HG02571 (cell line): ENCODE results near the gene HDAC7.
A peak's percentile ranks its signal among the peaks of the same experiment; 100 is the strongest.

Experiments
- ATAC-seq: cut with Tn5 transposase; IDR thresholded peaks from one replicate; pipeline ENCODE4 v1.9.1; 2021; ENCODE audit warnings: mild to moderate bottlenecking, moderate library complexity; ENCODE audit not compliant: unreplicated experiment

Gene HDAC7

DNA sequence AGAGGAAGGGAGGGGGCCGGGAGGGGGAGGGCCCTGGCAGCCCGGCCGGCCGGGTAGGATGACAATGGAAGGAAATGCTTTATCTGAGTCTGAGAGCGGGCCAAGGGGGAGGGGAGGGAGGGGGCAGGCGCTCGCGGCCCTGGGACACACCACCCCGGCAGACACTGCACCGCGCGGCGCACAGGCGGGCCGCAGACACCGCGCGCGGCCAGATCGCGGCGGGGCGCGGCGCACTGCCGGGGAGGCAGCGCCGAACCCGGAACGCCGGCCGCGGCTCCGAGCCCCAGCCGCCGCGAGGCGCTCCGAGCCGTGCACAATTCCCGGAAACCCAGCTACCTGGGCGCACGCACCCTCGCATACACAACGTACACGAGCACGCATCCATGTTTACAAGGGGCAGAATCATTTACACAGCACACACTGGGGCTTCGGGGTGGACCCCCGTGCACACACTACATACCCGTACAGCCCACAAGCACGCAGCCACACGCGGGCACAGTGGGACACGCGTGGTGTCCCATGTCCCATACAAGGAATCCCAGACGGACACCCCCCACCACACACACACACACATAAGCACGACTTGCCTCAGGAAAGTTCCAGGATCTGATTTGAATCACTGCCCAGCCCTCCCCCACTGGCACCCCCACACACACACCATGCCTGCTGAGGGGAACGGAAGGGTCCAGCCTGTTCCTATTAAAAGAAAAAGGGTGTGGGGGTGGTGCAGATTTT, at the start of gene HDAC7:
Gene HDAC7 (minus strand): TSS at position 8 of the 735 bp plus-strand sequence. CDS start 118 bp downstream, outside the sequence.
- peak; percentile 35 for ATAC-seq

DNA sequence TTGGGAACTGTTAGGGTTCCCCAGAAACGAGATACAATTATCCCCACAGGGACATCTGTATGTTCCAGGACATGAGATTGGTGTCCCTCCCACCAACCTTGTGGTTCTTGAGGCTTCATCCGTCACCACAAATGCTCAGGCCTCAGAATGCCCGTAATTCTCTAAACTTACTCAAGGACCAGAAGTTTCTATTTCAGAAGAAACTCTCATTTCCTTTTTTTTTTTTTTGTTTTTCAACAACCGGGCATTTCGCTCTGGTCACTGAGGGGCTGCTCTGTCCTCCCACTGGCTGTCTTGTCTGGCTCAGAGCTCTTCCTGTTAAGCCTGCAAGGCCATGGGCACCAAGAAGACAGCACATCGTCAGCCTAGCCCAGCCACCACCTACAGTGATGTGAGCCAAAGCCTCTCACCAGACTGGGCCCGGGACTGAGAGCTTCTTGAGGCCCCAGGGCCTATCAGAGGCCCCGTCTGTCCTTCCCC, 48.9 kb upstream of the HDAC7 start:
- peak; percentile 63 for ATAC-seq

DNA sequence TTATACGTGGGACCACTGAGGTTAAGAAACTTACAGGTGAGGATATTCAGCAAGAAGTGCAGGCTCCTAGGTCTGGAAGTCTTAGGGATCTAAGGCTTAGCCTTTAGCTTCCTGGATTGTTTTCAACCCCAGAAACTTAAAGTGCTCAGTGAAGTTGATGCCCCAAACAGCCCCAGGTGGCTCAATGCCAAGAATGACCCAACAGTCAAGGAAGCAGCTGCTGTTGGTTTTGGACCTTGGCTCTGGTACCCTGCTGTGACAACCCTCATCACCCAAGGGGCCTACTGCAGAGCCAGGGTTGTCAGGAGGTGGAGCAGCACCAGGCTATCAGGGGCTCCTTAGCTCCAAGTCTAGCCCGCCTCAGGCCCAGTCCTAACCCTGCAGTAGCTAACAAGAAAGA, 48.3 kb upstream of the HDAC7 start:
- peak; percentile 5 for ATAC-seq

DNA sequence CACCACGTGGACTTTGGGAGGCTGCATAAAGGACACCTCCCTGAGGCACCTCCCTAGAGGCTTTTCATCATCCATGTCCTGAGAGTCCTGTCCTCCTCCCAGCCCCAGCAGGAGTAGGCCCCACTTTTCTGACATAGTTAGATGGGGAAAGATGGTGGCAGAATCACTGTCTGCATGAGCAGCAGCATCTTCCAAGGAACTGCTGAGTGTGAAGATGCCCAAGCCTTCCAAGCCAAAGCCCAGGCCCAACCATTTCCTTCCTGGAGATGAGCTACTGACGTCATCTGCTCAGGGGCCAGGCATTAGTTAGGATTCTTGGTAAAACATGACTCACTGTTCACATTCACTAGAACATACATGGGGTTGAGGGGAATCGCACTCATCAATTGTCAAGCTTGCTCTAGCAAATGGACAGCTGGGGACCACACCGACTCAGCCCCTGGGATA, 47.8 kb upstream of the HDAC7 start:
- ATAC-seq = no peak

DNA sequence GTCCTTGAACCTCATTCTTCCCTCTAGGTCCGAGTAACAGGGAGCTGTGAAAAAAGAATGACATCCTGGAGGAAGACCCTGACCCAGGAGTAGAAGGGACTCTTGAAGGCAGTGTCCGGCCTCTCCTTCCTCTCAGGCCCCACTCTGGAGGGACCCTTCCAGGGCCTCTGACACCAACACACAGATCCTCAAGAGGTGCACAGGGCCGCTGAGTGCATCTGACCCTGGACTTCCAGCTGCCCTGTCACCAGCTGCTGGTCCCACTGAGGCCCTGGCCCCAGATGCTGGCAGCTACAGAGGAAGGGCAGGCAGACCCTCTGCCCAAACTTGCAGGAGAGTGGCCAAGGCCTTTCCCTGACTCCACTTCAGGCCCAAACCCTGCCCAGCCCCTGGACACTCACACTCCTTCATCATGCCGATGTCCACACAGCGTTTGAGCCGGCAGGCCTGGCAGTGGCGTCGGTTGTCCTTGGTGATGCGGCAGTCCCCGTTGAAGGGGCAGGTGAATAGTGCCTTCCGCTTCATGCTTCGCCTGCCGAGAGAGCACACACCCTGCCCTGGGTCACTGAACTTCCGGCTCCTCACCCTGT, 45.0 kb upstream of the HDAC7 start:
- ATAC-seq = no peak

DNA sequence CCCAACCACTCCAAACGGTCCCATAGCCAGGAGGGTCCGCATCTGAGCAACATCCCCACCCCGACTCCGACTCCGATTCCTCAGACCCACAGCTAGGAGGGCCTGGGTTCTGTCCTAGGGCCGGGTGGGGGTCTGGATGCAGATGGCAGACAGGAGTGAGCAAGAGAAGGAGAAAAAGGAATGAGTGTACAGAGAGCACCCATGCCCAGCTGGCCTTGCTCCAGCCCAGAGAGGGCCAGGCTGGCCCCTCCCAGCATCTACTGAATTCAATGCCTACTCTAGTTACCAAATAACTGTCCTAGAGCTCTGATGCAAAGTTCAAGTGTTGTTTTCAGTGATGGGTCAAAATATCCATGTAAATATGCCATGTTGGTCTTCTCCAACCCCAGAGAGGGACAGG, 44.3 kb upstream of the HDAC7 start:
- ATAC-seq = no peak

DNA sequence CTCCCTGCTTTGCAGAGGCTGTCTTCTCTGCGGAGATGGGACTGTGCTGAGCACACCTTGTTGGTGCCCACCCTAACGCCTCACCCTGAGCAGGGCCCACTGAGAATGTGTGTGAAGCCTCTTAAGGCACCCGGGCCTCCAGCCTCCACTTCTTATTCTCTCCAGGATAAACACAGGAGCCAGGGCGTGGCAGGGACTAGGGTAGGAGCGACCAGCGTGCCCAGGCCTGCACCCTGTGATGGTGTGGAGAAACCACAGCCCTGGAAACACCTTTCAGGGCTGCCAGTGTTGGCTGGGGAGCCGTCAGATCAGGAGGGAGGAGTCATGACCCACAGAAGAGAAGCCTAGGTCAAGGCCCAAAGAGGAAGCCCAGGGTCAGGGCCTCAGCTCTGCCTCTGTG, 43.8 kb upstream of the HDAC7 start:
- no peak for ATAC-seq

DNA sequence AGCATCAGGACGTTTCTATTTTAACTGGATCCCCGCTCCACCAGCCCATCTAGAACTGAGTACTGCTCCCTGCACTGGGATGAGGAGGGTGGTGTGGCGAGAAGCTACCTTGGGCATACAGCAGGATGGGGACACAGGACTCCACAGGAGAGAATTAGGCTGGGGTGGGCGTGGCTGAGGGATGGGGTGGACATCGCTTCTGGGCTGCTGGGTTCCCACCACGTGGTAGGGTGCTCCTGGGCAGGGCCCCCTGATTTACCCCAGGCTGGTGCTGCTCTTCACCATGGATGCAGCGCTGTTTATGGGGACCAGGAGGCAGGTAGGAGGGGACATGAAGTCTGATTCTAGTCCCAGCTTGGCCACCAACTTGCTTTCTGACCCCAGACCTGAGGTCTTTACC, 43.2 kb upstream of the HDAC7 start:
- ATAC-seq = no peak

DNA sequence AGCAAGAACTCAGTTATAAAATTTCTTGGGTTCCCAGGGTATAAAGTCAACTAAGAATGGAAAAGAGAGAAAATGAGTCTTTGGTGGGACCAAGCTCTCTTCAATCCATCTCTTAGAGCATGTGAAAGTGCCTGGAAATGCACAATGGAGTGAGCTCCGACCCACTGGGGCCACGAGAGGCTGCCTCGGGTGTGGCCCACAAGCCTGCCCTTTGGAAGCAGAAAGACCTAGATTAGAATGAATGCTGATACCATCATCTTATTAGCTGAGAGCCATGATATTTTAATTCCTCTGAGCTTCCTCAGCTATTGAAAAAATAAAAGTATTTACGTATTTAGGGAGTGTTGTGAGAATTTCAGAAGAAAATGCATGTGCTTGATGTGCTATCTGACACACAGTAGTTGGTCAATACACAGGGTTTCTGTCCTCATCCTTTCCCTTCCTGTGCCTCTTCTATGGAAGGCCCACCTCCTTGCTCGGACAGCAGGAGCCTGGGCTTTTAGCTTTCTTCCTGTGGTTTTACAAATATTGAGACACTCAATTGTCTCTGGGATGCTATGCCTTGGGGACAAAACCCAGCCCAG, 42.6 kb upstream of the HDAC7 start:
- no peak for ATAC-seq

DNA sequence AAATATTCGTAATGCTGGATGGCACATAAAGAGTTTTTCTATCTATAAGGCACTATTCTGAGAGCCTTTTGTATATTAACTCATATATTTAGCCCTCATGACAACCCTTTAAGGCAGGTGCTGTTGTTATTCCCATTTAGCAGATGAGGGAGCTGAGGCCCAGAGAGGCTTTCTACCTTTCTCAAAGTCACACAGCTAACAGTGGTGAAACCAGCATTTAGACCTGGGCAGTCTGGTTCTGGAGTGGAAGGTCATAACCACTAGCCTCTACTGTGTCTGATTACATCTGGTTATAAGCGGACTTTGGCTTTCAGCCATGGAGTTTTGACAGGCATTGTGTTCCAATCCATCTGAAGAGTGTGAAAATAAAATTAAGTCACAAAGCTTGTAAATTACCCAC, 41.2 kb upstream of the HDAC7 start:
- ATAC-seq = no peak

DNA sequence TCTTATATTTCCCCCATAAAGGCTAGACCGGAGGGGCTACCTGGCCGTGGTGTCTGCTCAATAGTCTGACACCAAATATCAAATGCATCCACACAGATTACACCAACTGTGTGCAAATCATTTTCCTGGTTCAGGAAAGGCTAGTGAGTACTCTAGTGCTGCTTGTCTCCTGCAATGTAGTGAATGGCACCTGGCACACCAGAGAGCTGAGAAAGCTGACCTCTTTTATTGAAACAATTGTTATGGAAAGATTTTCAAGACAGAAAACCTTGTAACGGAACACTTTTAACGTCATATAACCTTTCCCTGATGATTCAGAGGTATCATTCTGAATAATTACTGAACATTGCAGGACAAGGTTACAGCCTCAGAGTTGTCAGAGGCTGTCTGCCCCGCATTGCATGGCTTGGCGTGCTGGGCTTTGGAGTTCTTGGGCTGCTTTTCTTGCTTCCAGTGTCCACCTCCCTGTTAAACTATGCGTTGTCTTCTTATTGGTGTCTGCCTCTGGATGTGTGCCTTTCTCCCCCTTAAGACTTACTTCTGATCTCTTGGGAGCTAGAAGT, 40.7 kb upstream of the HDAC7 start:
- ATAC-seq = no peak

DNA sequence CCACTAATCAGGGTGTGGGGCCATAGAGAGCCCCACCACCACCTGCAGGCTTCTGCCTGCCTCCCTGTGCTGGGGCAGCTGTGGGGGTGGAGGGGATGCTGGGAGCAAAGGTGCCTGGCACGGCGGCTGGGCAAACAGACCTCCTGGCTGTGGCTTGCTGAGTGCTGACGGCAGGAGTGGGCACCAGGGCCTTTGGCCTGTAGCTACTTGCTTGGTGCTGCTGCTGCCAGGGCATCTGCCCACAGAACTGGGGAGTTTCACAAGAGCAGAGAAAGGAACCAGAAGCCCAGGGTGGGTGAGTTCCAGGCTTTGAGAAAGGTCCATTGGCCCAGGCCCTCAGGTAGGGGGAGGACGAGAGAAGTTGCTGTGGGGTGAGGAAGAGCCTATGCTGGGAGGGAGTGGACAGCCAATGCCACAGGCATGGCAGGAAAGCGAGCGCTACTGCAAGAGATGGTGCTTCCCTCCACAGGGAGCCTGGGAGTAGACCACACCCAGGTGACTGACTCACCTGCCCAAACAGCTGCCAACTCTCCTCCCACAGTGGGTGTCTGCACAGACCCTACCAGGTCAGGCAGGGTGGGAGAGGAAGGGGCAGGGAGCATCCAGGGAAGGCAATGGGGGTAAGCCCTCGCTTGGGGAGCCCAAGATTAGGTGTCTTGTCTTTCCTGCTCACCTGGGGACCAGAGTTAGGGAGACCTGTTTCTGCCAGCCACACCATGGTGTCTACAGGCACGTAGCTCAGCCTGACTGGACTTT, 39.0 kb upstream of the HDAC7 start:
- ATAC-seq = no peak

DNA sequence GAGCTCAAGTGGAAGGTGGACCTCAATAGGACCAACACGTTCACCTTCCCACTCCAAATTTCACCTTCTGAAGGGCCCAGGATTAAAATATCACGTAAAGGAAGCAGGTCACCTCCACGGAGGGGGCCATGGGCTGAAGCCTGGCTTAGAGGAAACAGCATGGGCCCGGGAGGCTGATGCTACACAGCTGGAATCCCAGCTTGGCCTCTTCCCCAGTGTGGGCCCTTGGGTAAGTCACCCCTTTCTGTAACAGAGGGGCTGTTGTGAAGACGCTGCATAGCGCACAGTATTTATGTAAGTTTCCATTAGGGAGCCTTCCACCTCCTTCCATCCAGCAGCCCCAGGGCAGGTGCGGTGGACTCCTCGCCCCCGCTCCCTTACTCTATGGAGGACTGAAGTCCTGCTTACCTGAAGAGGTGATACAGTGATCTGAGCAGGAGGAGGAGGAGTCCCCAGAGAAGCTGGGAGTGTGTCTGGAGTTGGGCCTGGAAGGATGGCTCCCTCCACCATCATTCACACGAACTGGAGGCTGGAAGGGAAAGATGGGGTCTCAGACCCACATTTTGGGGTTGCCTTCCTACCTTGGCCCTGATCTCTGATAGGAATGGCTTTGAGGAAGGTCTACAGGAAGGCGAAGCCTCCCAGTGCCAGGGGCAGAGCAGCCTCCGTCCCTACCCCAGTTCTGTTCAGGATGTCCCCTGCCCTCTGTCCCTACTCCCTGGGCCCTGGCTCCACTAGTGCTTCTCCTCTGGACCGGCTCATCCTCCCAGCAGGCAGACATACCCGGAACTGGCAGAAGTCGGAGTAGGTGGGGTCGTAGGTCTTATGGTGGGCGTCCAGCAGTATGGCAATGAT, 37.2 kb upstream of the HDAC7 start:
- no peak for ATAC-seq

DNA sequence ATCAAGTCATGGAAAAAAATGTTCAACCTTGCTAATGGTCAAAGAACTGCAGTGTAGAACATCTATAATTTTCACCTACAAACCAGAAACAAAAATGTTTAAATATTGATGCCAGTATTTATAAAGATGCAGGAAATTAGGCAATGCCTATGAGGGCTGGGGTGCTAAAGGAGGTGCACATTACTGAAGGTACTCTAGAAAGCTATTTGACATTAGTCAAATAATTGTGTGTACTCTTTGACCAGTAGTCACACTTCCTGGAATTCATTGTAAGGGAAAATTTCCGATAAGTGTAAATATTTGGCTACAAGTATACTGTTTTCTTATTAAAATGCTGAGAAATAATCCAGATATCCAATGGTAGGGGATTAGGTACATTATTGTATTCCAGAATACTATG, 36.4 kb upstream of the HDAC7 start:
- no peak for ATAC-seq

DNA sequence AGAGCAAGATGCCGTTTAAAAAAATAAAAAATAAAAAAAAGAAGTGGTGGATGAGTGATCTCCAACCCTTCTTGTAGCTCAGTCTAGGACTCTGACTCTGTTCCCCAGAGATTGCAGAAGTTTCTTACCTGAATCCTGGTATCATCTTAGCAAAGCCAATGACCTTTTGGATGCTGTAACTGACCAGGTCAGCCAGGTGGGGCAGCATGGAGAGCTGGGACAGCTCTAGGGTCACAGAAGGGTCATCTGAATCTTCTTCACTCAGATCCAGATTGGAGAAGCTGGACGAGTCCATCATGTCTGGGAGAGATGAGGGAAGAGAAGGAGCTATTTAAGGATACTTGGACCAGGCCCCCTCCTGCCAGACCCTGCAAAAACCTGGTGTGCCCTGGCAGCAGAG, 35.8 kb upstream of the HDAC7 start:
- ATAC-seq = no peak

DNA sequence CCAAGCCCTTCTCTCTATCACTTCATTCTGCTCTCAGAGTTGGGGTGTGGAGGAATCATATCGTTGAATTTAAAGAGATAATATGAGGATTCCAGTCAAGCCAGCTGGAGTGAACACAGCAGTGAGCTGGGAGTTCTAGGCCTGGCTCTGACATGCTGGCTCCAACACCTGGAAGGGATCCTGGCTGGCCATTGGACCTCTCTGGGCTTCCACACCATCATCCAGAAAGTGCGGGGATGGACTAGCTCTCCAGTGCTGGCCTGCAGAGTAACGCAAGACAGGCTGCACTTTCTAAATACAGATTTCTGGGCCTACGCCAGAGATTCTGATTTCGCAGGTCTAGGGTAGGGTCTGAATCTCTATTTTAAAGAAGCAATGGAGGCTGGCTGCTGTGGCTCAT, 34.8 kb upstream of the HDAC7 start:
- no peak for ATAC-seq

DNA sequence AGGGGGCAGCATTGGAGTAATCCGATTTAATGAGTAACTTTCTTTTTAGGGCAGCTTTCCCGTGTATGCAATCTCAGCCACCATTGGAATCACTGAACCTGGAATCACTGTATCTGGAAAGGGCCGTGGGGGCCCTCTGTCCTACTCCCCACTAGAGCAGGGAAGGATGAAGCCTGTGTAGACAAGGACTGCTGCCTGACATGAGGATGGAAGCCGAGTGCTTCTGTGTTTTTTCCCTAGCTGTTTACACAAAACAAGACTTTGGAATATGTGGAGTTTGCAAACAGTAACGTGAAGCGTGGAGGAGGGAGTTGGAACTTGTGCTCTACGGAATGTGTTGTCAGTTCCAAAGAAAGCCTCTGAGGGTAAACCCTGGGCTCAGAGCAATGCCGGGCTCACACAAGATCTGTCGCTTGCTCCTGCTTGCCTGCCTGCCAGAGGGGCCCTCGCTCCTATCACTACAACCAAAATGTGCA, 32.4 kb upstream of the HDAC7 start:
- no peak for ATAC-seq

DNA sequence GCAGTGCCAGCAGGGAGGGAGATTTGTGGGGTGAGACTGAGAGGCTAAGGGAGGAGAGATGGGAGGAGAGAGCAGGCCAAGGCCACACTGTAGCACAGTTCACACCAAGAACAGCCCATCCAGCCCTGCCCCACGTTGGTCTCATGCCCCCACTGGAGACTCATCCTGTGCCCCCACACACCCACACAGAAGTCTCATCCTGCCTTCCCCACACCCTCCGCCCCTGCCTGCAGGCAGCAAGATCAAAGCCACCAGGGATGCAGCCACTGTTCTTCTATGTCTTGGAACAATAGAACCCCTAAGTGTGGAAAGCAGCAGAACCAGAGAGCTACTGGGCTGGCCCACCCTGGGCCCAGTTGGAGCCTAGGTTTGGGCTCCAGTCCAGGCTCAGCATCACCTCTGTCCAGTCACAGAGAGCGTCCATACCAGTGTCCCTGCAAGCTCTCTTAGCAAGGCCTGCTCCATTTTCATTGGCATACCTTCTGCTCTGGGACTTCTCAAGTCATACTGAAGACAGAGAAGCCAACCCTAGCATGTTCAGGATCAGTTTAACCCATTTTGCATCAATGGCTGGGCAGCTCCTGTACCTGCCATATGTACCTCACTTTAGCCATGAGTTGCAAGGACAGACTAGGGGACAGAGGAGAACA, 31.7 kb upstream of the HDAC7 start:
- ATAC-seq = no peak
